Measurements from ENCODE around the gene SLC5A3.

Gene SLC5A3

GRCh38 chr21:34072145-34073031, 990 bp upstream of the SLC5A3 start:
- no peak for FAIRE-seq

GRCh38 chr21:34073749-34074282, 438 bp downstream of the SLC5A3 start:
- FAIRE-seq: no peak

GRCh38 chr21:34074283-34075090, 1.1 kb downstream of the SLC5A3 start:
- no peak for FAIRE-seq

- FAIRE-seq: no peak
Measured at GRCh38 chr21:34075091-34075425, 1.7 kb downstream of the SLC5A3 start.

GRCh38 chr21:34075760-34076660, 2.6 kb downstream of the SLC5A3 start:
- no peak for FAIRE-seq

GRCh38 chr21:34076835-34077234, 3.5 kb downstream of the SLC5A3 start:
- FAIRE-seq: no peak

GRCh38 chr21:34077888-34078287, 4.5 kb downstream of the SLC5A3 start:
- no peak for FAIRE-seq

DNA sequence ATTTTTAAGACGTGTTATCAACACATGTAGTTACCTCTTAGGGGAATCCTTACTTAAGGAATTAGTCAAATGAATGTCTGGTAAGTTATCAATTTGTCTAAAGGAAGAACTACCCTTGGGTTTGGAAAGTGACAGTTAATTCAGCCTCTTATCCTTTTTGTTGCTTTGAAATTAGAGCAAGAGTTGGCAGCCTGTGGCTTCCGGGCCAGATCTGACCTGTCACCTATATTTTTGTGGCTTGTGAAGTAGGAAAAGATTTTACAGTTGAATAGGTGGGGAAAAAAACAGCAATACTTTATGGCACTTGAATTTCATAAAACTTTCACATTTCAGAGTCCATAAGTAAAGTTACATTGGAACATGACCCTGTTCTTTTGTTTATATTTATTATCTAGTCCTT, 5.5 kb downstream of the SLC5A3 start:
- FAIRE-seq: no peak

GRCh38 chr21:34080710-34081109, 7.3 kb downstream of the SLC5A3 start:
- no peak for FAIRE-seq

GRCh38 chr21:34082769-34083168, 9.4 kb downstream of the SLC5A3 start:
- FAIRE-seq: no peak

- FAIRE-seq: no peak
Measured at GRCh38 chr21:34083357-34083756, 10.0 kb downstream of the SLC5A3 start.

DNA sequence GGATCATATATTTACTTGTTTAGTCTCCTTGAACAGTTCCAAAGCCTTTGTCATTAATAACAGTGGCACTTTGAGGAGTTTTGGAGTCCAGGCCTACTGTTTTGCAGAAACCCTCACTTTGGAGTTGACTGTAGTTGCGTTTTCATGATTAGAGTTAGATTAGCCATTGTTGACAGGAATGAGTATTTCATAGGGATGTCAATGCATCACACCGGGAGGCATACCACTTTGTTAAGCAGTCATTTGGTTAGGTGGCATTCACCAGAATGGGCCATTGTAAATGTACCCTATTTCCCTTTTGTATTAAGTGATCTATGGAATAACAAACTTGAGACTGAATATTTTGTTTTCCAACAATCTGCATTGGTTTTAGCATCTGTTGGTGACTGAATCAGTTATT, 11.8 kb downstream of the SLC5A3 start:
- no peak for FAIRE-seq

- no peak for FAIRE-seq
Measured at GRCh38 chr21:34086887-34087306, 13.5 kb downstream of the SLC5A3 start.

DNA sequence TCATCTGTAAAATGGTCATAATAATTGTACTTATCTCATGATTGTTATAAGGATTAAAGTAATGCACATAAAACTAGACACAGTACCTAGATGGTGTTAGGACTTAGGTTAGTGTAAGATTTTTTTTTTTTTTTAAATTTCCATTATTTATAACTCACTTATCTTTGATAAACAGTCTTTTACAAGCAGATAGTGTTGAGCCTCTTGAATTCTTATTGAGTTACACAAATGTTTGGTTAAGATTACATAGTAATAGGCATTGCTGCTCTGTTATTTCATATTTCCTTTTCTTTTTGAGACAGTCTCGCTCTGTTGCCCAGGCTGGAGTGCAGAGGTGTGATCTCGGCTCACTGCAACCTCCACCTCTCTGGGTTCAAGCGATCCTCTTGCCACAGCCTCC, 15.4 kb downstream of the SLC5A3 start:
- no peak for FAIRE-seq

DNA sequence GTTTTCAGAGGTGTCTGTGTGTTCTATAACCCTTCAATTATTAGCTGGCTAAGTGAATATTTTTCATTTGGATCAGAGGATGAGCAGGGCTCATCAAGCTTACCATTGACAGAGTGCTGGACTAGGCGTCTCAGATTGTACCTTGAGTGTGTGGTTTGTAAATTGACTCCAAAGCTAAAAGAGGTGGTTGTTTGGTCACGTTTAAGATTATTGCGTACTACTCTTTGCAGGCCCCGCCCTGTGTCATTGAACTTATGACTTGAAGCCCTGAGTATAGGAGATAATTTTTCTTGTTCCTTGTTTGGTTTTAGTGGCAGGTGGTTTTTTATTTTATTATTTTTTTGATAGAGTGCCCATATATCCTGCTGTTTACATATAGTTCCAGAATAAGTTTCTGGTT, 17.7 kb downstream of the SLC5A3 start:
- no peak for FAIRE-seq

DNA sequence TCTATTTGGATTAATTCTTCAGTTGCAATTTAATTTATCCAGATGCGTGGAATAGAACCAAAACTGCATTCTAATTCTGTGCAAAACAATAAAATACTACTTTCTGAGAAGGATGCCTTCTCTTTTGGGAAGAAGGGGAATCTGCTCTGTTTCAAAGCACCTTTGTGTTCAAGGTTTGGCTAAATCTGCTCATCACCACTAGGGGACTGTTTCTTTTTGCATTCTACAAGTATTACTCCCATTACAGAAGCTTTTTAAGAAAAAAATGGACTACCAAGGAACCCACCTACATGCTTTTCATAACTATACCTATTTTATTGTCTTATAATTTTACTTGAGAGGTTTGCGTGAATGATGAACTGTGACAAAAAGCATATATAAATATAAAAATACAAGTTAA, 18.2 kb downstream of the SLC5A3 start:
- FAIRE-seq: no peak

DNA sequence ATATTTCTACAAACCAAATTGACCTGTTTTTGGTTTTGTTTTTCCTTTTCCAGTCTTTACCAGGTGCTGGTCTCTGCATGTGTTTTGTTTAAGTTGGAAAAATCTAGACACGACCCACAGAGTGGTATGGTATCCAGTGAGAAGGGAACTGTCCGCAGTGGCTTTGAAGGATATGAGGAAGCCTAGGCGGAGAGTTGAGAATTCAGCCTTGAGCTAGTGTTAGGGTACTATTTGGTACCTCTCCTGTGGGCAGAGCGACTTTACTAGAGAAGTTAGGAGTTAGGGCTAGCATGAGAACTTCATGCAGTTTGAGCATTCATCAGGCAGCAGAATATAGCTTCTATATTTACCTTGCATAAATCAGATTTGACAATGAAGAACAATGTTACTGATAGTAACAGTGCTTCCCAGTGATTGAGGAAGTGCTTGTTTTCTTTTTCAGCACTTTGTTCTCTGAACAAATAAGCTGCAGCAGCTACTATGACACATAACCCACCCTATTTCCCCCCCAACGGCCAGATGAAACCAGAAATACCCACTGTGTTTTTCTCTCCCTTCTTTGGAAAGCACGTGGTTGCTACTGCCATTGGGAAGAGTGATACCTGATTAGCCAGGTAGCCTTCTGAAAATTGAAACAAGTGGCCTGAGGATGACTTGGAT, 19.0 kb downstream of the SLC5A3 start:
- FAIRE-seq: no peak

DNA sequence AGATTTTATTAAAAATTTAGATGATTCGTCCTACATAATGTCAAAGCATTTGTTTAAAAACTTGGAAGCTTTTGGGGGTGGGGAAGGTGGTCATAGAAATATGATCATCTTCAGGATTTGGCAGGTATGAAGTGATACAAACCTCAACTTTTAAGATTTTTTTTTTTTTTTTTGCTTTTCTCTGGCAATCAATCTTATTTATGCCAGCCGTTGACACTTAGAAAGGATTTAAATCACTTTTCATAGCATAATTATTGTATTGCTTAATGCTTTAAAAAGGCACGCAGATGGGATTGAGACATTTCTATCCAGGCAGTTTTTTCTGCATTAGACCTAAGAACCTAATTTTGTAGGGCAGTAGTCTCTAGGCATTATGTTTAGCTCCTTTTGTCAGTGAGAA, 19.7 kb downstream of the SLC5A3 start:
- FAIRE-seq: no peak

GRCh38 chr21:34094949-34095348, 21.6 kb downstream of the SLC5A3 start:
- no peak for FAIRE-seq

GRCh38 chr21:34097442-34097841, 24.1 kb downstream of the SLC5A3 start:
- no peak for FAIRE-seq

GRCh38 chr21:34100337-34100736, 27.0 kb downstream of the SLC5A3 start:
- FAIRE-seq: no peak

DNA sequence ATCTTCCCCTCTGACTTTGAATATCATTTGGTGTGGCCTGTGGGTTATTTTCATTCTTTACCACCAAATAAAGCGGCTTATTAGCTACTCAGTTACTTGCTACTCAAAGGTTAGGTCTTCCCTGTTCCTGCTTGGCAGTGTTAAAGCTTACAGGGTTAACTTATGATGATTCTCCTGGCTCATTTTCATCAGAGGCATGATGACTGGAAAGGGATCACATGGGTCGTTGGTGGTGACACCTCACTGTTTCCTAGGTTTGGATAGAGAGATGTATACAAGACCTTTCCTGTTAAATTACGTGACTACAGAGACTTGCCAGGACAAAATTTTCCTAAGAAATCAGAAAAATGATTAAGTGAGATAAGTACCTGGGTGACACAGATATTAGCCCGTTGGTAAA, 27.4 kb downstream of the SLC5A3 start:
- FAIRE-seq: no peak

Data from TTC549 (cell line).